Measurements from ENCODE around the gene FEN1.

Gene FEN1

DNA sequence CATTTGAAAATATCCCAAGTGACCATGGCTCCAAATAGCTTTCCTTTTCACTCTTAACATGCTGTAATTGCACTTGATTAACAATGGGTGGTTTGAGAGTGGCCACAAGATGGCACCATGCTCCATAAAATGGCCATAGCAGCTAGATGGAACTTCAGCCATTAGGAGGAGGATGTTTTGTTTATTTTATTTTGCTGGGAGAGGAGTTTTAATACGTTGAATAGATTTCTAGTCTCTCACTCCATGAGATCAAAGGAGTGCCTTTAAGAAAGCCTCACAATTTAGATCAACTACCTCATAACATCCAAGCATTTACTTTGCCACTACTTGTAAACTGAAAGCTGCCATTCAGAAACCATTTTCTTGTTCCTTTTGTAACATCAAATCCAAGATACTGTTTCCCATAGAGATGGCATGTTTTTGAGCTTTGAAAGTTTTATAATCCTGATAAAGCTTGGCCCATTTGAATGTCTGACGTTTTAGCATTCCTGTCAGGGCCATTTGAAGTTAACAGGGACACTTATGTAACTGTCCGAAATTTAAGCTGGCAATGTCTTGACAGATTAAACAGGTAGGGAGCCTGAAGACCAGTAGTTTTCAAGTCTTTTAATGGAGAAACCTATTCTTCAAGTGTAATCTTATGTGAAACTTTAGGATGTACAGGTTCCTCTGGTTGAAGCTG is 4.7 kb downstream of the FEN1 start:
- peak; percentile 30 for DNase-seq

DNA sequence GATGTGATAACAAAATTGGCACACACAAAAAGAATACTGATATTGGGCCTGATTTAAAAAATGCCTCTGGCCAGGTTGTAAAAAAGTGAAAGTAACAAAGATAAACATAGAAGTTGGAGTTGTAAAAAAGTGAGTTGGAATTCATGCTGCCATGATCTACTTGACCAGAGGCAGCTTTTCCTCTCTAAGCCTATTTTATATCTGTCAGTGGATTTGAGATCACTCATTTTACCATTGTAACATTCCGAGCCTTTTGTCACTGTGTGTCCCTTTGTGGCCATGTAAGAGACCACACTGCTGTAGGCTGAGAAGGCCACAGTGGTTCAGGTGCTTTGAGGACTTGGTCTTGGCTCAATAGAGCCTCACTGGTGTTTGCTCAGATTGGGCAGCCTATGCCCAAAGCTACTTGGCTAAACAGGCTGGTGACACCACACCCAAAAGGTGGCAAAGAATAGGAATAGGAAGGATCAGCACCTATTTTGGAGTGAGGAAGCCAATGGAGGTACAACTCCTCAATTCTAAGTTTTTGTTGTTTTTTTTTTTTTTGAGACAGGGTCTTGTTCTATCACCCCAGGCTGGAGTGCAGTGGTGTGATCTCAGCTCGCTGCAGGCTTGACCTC is 7.1 kb downstream of the FEN1 start:
- no peak for DNase-seq

- DNase-seq, result no peak
Observed at GRCh38 chr11:61800331-61801281, 7.9 kb downstream of the FEN1 start.

GRCh38 chr11:61802605-61803004 is 9.9 kb downstream of the FEN1 start:
- no peak for DNase-seq

DNA sequence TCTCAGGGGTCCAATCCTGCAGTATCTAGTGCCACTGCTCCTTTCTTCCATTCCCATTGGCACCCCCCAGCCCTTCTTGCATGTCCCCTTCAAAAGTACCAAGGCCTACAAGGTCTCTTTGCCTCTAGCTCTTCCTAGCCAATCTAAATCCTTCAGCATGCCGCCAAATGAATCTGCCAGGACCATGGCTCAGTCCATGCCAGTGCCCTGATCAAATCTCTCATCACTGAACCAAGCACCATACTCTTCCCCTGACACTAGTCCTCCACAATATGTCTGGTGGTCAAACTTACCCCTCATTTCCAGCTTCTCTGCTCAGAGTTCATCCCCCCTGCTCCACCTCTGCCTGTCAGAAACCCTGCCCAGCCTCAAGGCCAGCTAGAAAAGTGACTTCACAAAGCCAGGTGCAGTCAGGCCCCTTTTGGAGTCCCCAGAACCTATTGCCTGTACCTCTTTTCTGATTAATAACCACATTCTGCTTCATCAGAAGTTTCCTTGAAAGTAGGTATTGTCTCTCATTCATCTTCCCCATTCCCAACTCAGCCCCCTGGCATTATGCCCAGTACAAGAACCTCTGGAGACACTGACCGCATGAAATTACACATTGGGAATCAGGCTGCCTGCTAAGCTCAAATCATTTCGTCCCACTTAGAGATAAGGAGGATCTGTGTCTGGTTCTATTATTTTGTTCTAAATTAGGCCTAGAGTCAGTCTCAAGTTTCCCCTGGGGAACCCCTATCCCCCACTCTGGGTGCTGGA is 11.4 kb downstream of the FEN1 start:
- DNase-seq, result no peak

GRCh38 chr11:61805146-61805545 is 12.4 kb downstream of the FEN1 start:
- DNase-seq, result no peak

DNA sequence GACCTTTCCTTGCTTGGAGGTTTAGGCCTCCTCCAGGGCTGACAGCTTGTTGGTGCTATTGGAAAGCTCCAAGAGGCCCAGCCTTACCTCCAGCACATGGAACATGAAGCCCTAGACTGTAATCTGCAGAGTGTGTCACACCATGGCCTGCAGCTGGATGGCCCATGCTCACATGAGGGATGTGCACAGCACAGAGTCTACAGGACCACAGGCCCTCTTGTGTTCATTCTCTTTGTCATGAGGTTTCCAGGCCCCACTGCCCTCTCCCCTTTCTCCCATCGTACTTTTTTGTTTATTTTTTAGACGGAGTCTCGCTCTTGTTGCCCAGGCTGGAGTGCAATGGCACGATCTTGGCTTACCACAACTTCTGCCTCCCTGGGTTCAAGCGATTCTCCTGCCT is 14.1 kb downstream of the FEN1 start:
- DNase-seq, result no peak

GRCh38 chr11:61810671-61811175 is 18.0 kb downstream of the FEN1 start:
- no peak for DNase-seq

- DNase-seq, result no peak
Observed at GRCh38 chr11:61811831-61812230, 19.1 kb downstream of the FEN1 start.

- DNase-seq, result no peak
Observed at GRCh38 chr11:61812736-61813411, 20.2 kb downstream of the FEN1 start.

DNA sequence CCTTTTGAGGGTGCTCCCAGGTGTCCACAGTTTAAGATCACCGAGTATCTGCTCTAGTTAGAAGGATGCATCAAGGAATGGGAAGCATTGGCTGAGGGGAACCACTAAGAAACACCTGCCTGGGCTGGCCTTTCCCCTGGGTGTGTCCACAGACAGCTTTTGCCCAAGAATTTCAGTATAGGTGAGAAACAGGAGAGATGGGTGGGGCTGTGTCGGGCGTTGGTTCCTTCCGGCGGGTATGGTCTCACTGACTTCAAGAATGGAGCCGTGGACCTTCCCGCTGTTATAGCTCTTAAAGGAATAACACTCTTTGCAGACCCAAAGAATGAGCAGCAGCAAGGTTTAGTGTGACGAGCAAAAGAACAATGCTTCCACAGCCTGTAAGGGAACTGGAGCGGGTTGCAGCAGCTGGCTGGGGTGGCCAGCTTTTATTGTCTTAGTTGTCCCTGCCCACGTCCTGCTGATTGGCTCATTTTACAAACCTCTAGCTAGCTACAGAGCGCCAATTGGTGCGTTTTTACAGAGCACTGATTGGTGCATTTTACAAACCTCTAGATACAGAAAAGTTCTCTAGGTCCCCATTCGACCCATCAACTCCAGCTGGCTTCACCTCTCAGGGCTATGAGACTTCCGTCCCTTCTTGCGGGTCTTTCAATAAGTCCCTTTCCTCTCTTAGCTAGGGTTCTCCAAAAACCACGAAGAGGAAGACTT is 21.7 kb downstream of the FEN1 start:
- peak; percentile 30 for DNase-seq

GRCh38 chr11:61814958-61815789 is 22.5 kb downstream of the FEN1 start:
- peak; percentile 72 for DNase-seq

DNA sequence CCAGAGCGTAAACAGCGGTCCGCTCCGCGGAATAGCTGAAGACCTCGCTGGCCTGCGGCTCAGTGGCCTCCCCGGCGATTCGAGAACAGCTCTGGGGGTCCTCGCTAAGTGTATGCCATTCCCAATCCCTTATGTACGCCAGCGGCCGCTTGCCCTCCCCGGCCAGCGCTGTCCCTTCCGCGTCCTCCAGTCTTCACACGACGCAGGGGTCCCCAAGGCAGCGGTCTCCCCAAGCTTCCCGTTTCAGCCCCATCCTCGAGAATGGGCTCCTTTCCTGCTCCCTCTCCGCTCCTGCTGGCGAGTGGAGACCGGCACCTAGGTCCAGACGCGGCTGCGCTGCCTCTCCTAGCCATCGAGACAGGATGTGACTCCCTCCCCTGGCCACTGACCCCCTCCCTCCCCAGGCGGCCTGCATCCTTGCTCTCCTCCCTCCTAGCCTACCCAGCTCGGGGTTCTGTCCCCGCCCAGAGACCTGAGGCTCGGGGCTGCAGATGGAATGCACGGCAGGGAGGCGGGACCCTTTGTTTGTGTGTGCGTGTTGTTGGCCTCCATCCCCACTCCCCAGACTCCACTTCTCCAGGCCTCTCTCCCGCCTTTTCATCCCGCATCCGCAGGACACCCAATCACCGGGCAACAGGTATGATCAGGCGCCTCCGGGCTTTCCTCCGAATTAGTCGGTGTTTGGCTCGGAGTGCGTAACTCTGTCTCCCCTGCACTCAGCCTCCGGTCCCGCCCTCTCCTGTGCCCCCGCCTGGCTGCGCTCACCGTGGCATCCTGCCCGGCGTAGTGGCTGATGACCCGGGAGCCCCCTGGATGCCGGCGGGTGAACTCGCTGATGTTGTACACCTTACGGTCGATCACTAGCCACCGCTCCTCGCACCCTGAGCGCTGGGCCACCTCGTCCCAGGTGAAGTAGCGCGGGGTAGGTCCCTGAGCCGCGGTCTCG is 23.4 kb downstream of the FEN1 start:
- peak; percentile 32 for DNase-seq

GRCh38 chr11:61816736-61817455 is 24.2 kb downstream of the FEN1 start, which contains the start of gene FADS1:
Gene FADS1 (minus strand): TSS chr11:61817003. CDS start chr11:61816929, 74 bp downstream.
- DNase-seq, result peak; percentile 88

DNA sequence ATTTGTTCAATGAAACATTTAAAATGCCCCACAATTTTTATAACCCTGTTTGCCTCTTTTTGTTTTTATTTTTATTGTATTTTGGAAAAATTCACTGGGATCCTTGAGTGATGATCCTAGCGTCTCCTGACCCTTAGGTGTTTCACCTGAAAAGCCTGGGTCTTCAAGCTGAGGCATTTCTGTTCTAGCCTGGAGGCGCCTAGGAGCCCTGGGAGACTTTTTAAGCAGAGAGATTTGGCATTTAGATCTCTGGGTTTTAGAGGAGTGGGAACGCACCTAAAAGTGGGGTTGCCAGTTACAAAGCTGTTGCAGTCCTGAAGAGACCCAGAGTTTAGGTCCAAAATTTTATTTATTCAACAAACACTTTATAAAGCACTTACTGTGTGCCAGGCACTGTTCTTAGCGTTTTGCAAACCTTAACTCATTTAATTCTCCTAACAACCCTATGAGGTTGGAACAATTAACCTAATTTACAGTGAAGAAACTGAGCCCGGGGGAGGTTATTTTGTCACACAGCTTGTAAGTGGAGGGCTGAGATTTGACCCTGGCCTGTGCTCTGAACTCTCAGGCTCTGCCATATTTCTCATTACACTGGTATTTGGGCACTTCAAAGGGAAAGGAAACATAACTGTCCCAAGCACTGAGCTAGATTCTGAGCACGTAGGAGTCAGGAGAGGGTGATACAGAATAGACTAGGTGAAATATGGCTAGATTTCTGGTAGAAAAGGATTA is 24.9 kb downstream of the FEN1 start:
- DNase-seq, result no peak

DNA sequence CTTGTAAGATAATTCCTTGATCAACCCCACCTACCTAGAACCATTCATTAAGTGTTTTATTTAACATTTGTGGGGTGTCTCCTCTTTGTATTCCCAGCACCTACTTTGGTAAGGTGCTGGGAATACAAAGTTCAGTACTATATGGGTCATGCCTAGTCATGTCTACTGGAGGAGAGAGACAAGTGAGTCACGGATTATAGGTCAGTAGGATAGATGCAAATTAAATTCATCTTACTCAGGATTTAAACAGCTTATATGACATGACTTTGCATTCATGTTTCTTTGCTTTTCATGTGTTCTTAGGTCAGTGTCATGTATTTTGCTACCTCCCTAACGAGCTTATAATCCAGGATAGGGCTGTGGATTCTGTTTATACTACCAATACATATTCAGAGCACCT is 27.5 kb downstream of the FEN1 start:
- no peak for DNase-seq

GRCh38 chr11:61826930-61827570 is 34.3 kb downstream of the FEN1 start:
- DNase-seq, result peak; percentile 54
